IMR-90 (cell line): Measurements from ENCODE around the gene GRID1. TPM values are rescaled to one million over a fixed set of nuclear protein-coding genes. Genes with fewer than 3 reads are reported as not detected.

Experiments used
- ATAC-seq: fragments of 200-7000 bp; cut with Tn5 transposase; 2 replicates; pipeline ENCODE4 v1.9.1; 2020; ENCODE audit warnings: low read depth, mild to moderate bottlenecking, moderate library complexity
- BruUV-seq: library from RNA; stranded (reverse); fragments of 400-500 nt; replicated peaks from 2 replicates; lab custom pipeline; 2021; lab: Mats Ljungman, UMichigan
- CTCF ChIA-PET: fragments of 300-600 bp; formaldehyde crosslinking; extraction: SDS; loops from one replicate; lab custom pipeline; 2021; ENCODE audit warnings: antibody characterized with exemption; lab: Yijun Ruan, JAX
- POLR2A ChIA-PET: fragments of 300-600 bp; sonication (Branson Sonifier 250); formaldehyde crosslinking; loops from one replicate; lab custom pipeline; 2022; ENCODE audit warnings: antibody characterized with exemption; ENCODE audit not compliant: unreplicated experiment; lab: Charles Lee
- DNase-seq: peaks from one replicate; pipeline ENCODE4 v3.0.0; 2013
- H2AFZ ChIP-seq: replicated peaks from 2 replicates; pipeline ENCODE3; 2013; ENCODE audit warnings: low read length, mild to moderate bottlenecking; ENCODE audit not compliant: poor library complexity
- H2AK5ac ChIP-seq: 2 replicates; pipeline ENCODE4 v1.6.1; 2013; ENCODE audit warnings: low read depth, low read length, inconsistent platforms
- H2AK9ac ChIP-seq: replicated peaks from 2 replicates; pipeline ENCODE3; 2013; ENCODE audit warnings: mild to moderate bottlenecking, low read depth, low read length, moderate library complexity; ENCODE audit not compliant: poor library complexity
- H2BK120ac ChIP-seq: 2 replicates; pipeline ENCODE4 v1.6.1; 2013; ENCODE audit warnings: low read depth, low read length, inconsistent platforms
- H2BK15ac ChIP-seq: 3 replicates; pipeline ENCODE4 v1.6.1; 2013; ENCODE audit warnings: low read depth, low read length, inconsistent platforms
- H2BK20ac ChIP-seq: 2 replicates; pipeline ENCODE4 v1.6.1; 2013; ENCODE audit warnings: low read depth, mild to moderate bottlenecking, inconsistent platforms, low read length, moderate library complexity
- H2BK5ac ChIP-seq: 2 replicates; pipeline ENCODE4 v1.6.1; 2013; ENCODE audit warnings: mild to moderate bottlenecking, low read depth, low read length, inconsistent platforms; ENCODE audit not compliant: poor library complexity, severe bottlenecking
- H3K14ac ChIP-seq: replicated peaks from 2 replicates; pipeline ENCODE4 v1.6.1; 2013; ENCODE audit warnings: low read depth, low read length, inconsistent platforms
- H3K18ac ChIP-seq: 2 replicates; pipeline ENCODE4 v1.6.1; 2013; ENCODE audit warnings: low read depth, low read length, control low read depth
- H3K23ac ChIP-seq: 2 replicates; pipeline ENCODE4 v1.6.1; 2013; ENCODE audit warnings: low read depth, low read length, inconsistent platforms
- H3K27ac ChIP-seq: 2 replicates; pipeline ENCODE4 v1.5.1; 2013; ENCODE audit warnings: mild to moderate bottlenecking, control low read depth, low read length; ENCODE audit not compliant: insufficient read depth
- H3K27me3 ChIP-seq: 2 replicates; pipeline ENCODE4 v1.6.1; 2013; ENCODE audit warnings: low read length; ENCODE audit not compliant: control insufficient read depth, insufficient read depth
- H3K36me3 ChIP-seq: 2 replicates; pipeline ENCODE4 v1.6.1; 2013; ENCODE audit warnings: low read length, mixed read lengths; ENCODE audit not compliant: control insufficient read depth, insufficient read depth
- H3K4ac ChIP-seq: 2 replicates; pipeline ENCODE4 v1.6.1; 2013; ENCODE audit warnings: low read depth, low read length, inconsistent platforms
- H3K4me1 ChIP-seq: 2 replicates; pipeline ENCODE4 v1.6.1; 2013; ENCODE audit warnings: low read length, mixed read lengths; ENCODE audit not compliant: control insufficient read depth, insufficient read depth
- H3K4me2 ChIP-seq: 2 replicates; pipeline ENCODE4 v1.6.1; 2013; ENCODE audit warnings: low read depth, mild to moderate bottlenecking, control low read depth, low read length, moderate library complexity
- H3K4me3 ChIP-seq: 2 replicates; pipeline ENCODE4 v1.5.1; 2013; ENCODE audit warnings: low read depth, mild to moderate bottlenecking, control low read depth, low read length, moderate library complexity; ENCODE audit not compliant: insufficient read depth
- H3K56ac ChIP-seq: 2 replicates; pipeline ENCODE4 v1.6.1; 2013; ENCODE audit warnings: low read length, inconsistent platforms; ENCODE audit not compliant: insufficient read depth; ENCODE audit errors: extremely low read depth
- H3K79me1 ChIP-seq, 2 experiments: 2 replicates each; pipeline ENCODE4 v1.6.1; 2013; ENCODE audit warnings: low read length in 2 of 2, inconsistent platforms in 1 of 2, low read depth in 1 of 2
- H3K9ac ChIP-seq: 2 replicates; pipeline ENCODE4 v1.6.1; 2013; ENCODE audit warnings: low read depth, low read length, control low read depth
- H3K9me1 ChIP-seq: 2 replicates; pipeline ENCODE4 v1.6.1; 2013; ENCODE audit warnings: low read length, inconsistent platforms; ENCODE audit not compliant: insufficient read depth
- H3K9me3 ChIP-seq: 2 replicates; pipeline ENCODE4 v1.6.1; 2013; ENCODE audit warnings: low read length; ENCODE audit not compliant: control insufficient read depth, insufficient read depth
- H4K20me1 ChIP-seq: 2 replicates; pipeline ENCODE4 v1.6.1; 2013; ENCODE audit warnings: low read length, inconsistent platforms; ENCODE audit not compliant: insufficient read depth
- H4K5ac ChIP-seq: 2 replicates; pipeline ENCODE4 v1.6.1; 2013; ENCODE audit warnings: mild to moderate bottlenecking, low read depth, low read length, control low read depth
- H4K8ac ChIP-seq, 2 experiments: 2 replicates each; pipeline ENCODE4 v1.6.1; 2013; ENCODE audit warnings: low read depth in 2 of 2, low read length in 2 of 2, control low read depth in 1 of 2, inconsistent platforms in 1 of 2
- H4K91ac ChIP-seq: 2 replicates; pipeline ENCODE4 v1.6.1; 2013; ENCODE audit warnings: low read depth, low read length, inconsistent platforms; ENCODE audit not compliant: insufficient read depth
- BHLHE40 ChIP-seq: fragments of 150-350 bp; IDR thresholded peaks from 2 replicates; pipeline ENCODE4 v1.6.1; 2016; ENCODE audit warnings: mild to moderate bottlenecking, low read depth, low read length
- CEBPB ChIP-seq: IDR thresholded peaks from 2 replicates; pipeline ENCODE4 v1.6.1; 2012; ENCODE audit warnings: low read depth, low read length, improper control_type of control experiment
- FOS ChIP-seq: fragments of 150-350 bp; IDR thresholded peaks from 2 replicates; pipeline ENCODE4 v1.6.1; 2016; ENCODE audit warnings: low read depth, low read length
- dilution Hi-C: fragments of 300-500 bp; cut with HindIII; formaldehyde crosslinking; loops from one replicate; pipeline ENCODE4 v1.14.3; 2018; ENCODE audit warnings: low sequenced_read_pairs; ENCODE audit not compliant: unreplicated experiment
- in situ Hi-C: fragments of 300-500 bp; cut with MboI; formaldehyde crosslinking; loops from 3 replicates; pipeline ENCODE4 v1.14.3; 2019; ENCODE audit warnings: low sequenced_read_pairs, inconsistent platforms, mixed read lengths
- intact Hi-C: fragments of 100-400 bp; cut with micrococcal nuclease; formaldehyde crosslinking; loops from 2 replicates; pipeline ENCODE4 v1.10.0; 2022
- polyA plus RNA-seq, 3 experiments: library from polyadenylated mRNA; depleted of rRNA; stranded (reverse); fragments of >200 nt; gene quantifications; 2 replicates each; pipeline ENCODE4 v1.2.3, GENCODE V29; 2012; ENCODE audit warnings: low replicate concordance in 1 of 3
- total RNA-seq: library from RNA; depleted of rRNA; stranded (reverse); fragments of >200 nt; gene quantifications from 2 replicates; pipeline ENCODE4 v1.2.3, GENCODE V29; 2012

The GRID1 gene
- total and polyA plus RNA-seq, 2 of the 4 experiments (the other 2 are of a cell fraction), result not detected

- no peaks in the 10 kb centered on the region for H3K79me1 ChIP-seq
- TF ChIP-seq FOS, result no peak
- TF ChIP-seq CEBPB, result no peak
- no peak for TF ChIP-seq BHLHE40
- CTCF ChIA-PET, result no interaction called here
- no peak overlapping the region for H2AFZ ChIP-seq
- no peak overlapping the region for H3K9ac ChIP-seq
- POLR2A ChIA-PET, result no interaction called here
- no peaks in the 10 kb centered on the region for H3K36me3 ChIP-seq
- H2BK120ac ChIP-seq, result no peak overlapping the region
- no peak overlapping the region for H3K14ac ChIP-seq
- H2BK15ac ChIP-seq, result no peak overlapping the region
- no peak overlapping the region for H3K4me2 ChIP-seq
- BruUV-seq, result no TSS peak
- no peak overlapping the region for H4K5ac ChIP-seq
- H3K4me1 ChIP-seq, result no peaks in the 10 kb centered on the region
- H2AK5ac ChIP-seq, result no peak overlapping the region
- no peaks in the 10 kb centered on the region for H4K20me1 ChIP-seq
- H2BK5ac ChIP-seq, result no peak overlapping the region
- H3K4me3 ChIP-seq, result no peak overlapping the region
- H3K9me1 ChIP-seq, result no peaks in the 10 kb centered on the region
- H2AK9ac ChIP-seq, result no peak overlapping the region
- H3K56ac ChIP-seq, result no peak overlapping the region
- in situ Hi-C loops, result no loop called here
- no peak for DNase-seq
- no peak overlapping the region for H2BK20ac ChIP-seq
- intact Hi-C loops, result no loop called here
- no peak overlapping the region for H4K91ac ChIP-seq
- H3K23ac ChIP-seq, result no peak overlapping the region
- no peak overlapping the region for H3K18ac ChIP-seq
- no peaks in the 10 kb centered on the region for H3K27me3 ChIP-seq
- no peak for ATAC-seq
- dilution Hi-C loops, result no loop called here
- peaks cover 7% of the 10 kb centered on the region for H3K9me3 ChIP-seq
- no peak overlapping the region for H4K8ac ChIP-seq
- H3K4ac ChIP-seq, result no peak overlapping the region
- no peak overlapping the region for H3K27ac ChIP-seq
Measured at GRCh38 chr10:85971494-85971893, 395.1 kb downstream of the GRID1 start.
